GM18867 (cell line): Measurements from ENCODE around the gene INPP4B.
A peak's percentile ranks its signal among the peaks of the same experiment; 100 is the strongest.

Experiments
- ATAC-seq: cut with Tn5 transposase; IDR thresholded peaks from one replicate; pipeline ENCODE4 v1.9.1; 2021; ENCODE audit warnings: mild to moderate bottlenecking, moderate library complexity; ENCODE audit not compliant: unreplicated experiment

INPP4B gene

GRCh38 chr4:142168181-142168580, 677.9 kb downstream of the INPP4B start:
- ATAC-seq: no peak

- no peak for ATAC-seq
These were observed 681.2 kb downstream of the INPP4B start for GRCh38 chr4:142164767-142165500.

GRCh38 chr4:142161086-142161485, 685.0 kb downstream of the INPP4B start:
- no peak for ATAC-seq

- no peak for ATAC-seq
These were observed 685.6 kb downstream of the INPP4B start for GRCh38 chr4:142160509-142160908.

- no peak for ATAC-seq
These were observed 687.1 kb downstream of the INPP4B start for GRCh38 chr4:142158980-142159379.

GRCh38 chr4:142156256-142156655, 689.8 kb downstream of the INPP4B start:
- ATAC-seq: no peak

- ATAC-seq: no peak
These were observed 690.8 kb downstream of the INPP4B start for GRCh38 chr4:142155347-142155746.

- no peak for ATAC-seq
These were observed 695.6 kb downstream of the INPP4B start for GRCh38 chr4:142150483-142150882.

- ATAC-seq: no peak
These were observed 701.3 kb downstream of the INPP4B start for GRCh38 chr4:142144813-142145212.

- ATAC-seq: no peak
These were observed 703.6 kb downstream of the INPP4B start for GRCh38 chr4:142142366-142143054.

- ATAC-seq: no peak
These were observed 704.9 kb downstream of the INPP4B start for GRCh38 chr4:142141224-142141623.

GRCh38 chr4:142130666-142131065, 715.4 kb downstream of the INPP4B start:
- ATAC-seq: no peak

GRCh38 chr4:142129931-142130330, 716.2 kb downstream of the INPP4B start:
- no peak for ATAC-seq

- ATAC-seq: no peak
These were observed 716.6 kb downstream of the INPP4B start for GRCh38 chr4:142129473-142129872.

- no peak for ATAC-seq
These were observed 717.6 kb downstream of the INPP4B start for GRCh38 chr4:142128529-142128928.

GRCh38 chr4:142126890-142127497, 719.1 kb downstream of the INPP4B start:
- ATAC-seq: peak; percentile 88

GRCh38 chr4:142124874-142125273, 721.2 kb downstream of the INPP4B start:
- ATAC-seq: no peak

GRCh38 chr4:142121448-142122350, 724.4 kb downstream of the INPP4B start:
- ATAC-seq: no peak

GRCh38 chr4:142120921-142121320, 725.2 kb downstream of the INPP4B start:
- ATAC-seq: no peak

GRCh38 chr4:142112451-142112850, 733.6 kb downstream of the INPP4B start:
- no peak for ATAC-seq

GRCh38 chr4:142110136-142110535, 736.0 kb downstream of the INPP4B start:
- no peak for ATAC-seq
